HS-27A (cell line): ENCODE data around the gene PARD3B.
"Not testable (repeated sequence)": the region's sequence is repeated elsewhere in the genome, so short reads cannot be mapped to it uniquely, and the experiment has no call there.

Source experiments
- DNase-seq: peaks from one replicate; pipeline ENCODE4 v3.0.0-alpha.2; 2012; ENCODE audit warnings: low read depth, missing footprints

PARD3B gene

DNA sequence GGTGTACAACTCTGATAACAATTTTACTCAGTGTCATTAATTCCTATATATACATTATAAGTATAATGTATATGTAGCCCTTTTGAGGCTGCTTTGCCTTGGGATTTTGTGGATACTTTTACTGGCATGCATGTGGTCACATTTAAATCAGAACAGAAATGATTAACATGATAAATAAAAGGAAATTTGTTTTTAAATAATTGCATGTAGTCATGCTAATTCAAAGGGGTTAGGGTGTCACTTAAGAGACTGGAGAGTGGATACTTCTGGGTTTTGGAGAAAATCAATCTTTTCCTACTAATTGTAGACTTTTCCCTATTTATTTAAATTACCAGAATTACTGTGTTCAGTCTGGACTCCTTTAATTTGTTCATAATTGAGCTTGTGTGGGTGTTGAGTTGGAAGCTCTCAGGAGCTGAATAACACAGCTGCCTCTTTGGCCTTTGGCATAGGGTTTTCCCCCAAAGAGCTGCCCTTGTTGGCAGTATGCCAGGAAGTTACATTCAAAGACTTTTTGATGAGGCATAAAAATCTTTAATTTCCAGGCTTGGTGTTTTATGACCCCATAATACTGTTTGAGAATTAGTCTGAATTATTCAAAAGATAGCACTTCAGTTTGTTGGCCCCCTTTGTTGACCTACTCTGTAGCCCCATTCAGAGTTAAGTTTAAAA lies 652.3 kb downstream of the PARD3B start:
- DNase-seq = no peak

DNA sequence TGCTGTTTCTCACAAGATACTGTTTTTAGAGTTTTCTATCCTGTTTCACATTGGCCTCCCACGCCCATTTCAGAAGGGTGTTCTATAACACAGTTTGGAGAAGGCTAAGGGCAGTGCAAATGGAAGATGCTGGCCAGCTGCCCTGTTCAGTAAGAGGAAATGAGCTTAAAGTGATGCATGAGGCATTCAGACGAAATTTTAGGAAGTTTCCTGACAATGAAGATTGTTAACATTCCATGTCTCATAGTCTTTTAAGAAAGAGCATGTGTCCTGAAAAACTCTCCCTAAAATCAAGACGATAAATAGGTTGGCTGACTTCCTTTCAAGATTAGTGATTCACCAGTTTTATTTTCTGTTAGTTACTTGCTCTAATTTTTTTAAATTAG lies 652.9 kb downstream of the PARD3B start:
- peak; percentile 54 for DNase-seq

GRCh38 chr2:205199165-205199850 lies 654.0 kb downstream of the PARD3B start:
- DNase-seq = no peak

- no peak for DNase-seq
Measured at GRCh38 chr2:205210494-205210893, 665.2 kb downstream of the PARD3B start.

GRCh38 chr2:205212357-205212756 lies 667.1 kb downstream of the PARD3B start:
- no peak for DNase-seq

GRCh38 chr2:205216092-205216491 lies 670.8 kb downstream of the PARD3B start:
- DNase-seq = no peak

DNA sequence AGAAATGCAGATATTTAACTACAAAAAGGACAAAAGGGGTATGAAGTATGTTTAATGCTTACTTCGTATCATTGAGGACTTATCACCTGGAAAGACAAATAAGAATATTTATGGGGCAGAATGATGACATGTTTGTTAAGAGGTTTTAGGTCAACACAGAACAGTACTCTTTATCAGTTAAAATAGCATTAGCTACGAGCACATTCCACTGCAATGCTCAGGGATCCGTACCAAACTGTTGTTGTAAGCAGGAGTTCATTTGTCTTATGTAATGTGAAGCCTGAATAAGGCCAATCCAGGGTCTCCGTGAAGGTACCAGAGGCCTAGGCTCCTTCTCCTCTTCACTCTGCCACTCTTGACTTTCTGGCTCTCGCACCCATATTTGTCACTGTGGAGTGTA lies 671.3 kb downstream of the PARD3B start:
- DNase-seq = no peak

DNA sequence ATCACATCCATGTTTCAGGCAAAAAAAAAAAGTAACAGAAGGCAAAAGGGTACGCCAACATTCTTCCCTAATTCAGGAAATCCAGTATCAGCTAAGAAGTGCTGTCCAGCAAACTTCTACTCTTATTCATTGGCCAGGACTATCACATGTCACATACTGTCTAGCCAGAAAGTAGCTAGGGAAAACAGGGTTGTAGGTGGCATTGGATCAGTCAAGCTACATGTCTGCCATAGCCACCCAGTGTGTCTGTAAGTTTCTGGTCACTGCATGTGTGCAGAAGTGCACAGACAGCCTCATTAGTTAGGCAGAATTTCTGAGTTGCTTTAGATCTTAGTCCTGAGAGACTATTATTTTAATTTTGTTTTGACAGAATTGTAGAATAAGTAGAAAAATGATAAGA lies 671.7 kb downstream of the PARD3B start:
- no peak for DNase-seq

DNA sequence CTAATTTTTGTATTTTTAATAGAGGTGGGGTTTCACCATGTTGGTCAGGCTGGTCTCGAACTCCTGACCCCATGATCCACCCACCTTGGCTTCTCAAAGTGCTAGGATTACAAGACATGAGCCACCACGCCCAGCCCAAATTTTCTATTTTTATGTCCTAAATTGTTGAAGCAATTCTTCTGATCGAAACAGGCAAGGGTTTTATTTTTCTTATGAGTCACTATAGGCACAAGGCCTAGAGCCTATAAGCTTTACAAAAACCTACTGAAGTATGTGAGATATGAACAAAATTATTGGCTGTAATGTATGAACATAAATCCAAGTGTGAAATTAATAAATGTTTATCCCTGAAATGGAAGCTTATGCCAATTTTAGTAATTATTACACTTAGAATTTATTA lies 672.8 kb downstream of the PARD3B start:
- DNase-seq = no peak

GRCh38 chr2:205218816-205219215 lies 673.5 kb downstream of the PARD3B start:
- DNase-seq = not testable (repeated sequence)

- DNase-seq = no peak
Measured at GRCh38 chr2:205220559-205220958, 675.3 kb downstream of the PARD3B start.

- no peak for DNase-seq
Measured at GRCh38 chr2:205232086-205232485, 686.8 kb downstream of the PARD3B start.

DNA sequence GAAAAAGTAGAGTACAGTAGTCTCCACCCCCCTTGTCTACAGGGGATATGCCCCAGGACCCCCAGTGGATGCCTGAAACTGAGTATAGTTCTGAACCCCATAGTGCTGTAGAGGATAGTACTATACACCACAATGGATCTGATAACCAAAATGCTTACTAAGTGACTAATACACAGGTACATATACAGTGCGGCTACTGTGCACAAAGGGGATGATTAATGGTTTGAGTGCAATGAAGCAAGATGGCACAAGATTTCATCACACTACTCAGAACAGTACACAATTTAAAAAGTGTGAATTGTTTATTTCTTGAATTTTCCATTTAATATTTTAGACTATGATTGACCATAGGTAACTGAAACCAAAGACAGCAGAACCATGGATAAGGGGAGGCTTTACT lies 690.2 kb downstream of the PARD3B start:
- DNase-seq = no peak

- no peak for DNase-seq
Measured at GRCh38 chr2:205237524-205237923, 692.2 kb downstream of the PARD3B start.

- no peak for DNase-seq
Measured at GRCh38 chr2:205245001-205245400, 699.7 kb downstream of the PARD3B start.

DNA sequence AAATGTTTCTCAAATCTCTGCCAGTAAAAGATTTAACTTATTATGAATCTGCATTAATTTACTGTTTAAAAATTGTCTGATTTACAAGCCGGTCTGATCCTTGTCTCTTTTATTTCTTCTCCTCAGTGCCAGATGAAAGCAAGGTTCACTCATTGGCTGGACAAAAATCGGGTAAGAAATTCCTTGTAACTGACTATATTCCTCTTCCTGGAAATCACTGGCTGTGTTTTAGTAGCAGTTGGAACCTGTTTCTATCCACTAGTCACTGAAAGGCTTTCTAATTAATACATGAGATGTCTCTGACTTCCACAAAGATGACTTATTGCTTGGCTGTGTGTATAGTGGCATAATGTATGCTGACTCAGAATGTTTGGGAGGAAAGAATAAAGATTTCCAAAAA lies 700.4 kb downstream of the PARD3B start:
- no peak for DNase-seq

DNA sequence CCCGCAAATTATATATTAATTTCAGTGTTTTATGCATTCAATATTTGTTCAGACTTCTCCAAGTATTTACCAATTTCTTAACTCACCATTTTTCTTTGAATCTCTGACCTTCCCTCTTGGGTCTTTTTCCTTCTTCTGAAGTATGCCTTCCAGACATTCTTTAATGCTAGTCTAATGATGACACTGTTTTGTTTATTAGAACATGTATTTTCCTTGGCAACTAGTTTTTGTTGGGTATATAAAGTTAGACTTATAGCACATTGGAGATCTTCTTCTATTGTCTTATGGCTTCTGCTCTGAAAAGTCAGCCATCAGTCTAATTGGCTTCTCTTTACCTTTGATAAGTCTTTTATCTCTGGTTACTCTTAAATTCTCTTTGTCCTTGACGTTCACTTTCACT lies 713.8 kb downstream of the PARD3B start:
- no peak for DNase-seq

GRCh38 chr2:205261516-205262020 lies 716.3 kb downstream of the PARD3B start:
- no peak for DNase-seq

GRCh38 chr2:205267323-205267722 lies 722.0 kb downstream of the PARD3B start:
- no peak for DNase-seq

DNA sequence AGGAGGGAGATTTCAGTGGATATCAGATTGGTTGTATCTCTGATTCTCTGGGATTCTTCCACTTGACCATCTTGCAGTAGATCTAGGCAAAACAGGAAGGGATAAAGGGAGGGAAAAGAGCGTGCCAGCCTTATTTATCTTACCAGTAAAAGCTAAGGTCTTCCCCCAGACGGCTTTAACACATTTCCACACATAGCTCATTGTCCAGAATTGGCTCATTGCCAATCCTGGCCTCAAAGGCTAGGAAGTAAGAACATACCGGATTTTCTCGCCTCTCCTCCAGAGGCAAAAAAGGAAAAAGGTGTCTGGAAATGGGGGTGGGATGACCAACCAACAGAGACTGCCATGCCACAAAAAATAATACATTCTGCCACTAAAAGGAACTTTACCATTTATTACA lies 725.4 kb downstream of the PARD3B start:
- no peak for DNase-seq

DNA sequence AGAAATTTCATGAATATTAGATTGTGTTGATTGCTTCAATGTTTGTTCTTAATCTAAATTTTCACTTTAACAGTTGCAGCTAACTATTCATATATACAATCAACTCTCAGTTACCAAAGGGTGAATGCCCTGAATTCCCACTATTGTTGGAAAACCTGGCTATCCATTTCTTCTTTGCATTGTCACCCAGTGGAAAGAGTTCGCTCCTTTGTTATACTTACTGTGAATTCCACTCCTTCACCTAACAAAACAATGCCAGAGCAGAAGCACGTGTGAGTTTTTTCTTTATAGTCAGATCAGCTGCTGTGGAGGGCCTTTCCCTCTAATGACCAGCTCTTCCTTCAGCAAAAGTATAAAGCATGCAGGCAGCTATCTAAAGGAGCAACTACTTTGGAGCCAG lies 727.9 kb downstream of the PARD3B start:
- no peak for DNase-seq

DNA sequence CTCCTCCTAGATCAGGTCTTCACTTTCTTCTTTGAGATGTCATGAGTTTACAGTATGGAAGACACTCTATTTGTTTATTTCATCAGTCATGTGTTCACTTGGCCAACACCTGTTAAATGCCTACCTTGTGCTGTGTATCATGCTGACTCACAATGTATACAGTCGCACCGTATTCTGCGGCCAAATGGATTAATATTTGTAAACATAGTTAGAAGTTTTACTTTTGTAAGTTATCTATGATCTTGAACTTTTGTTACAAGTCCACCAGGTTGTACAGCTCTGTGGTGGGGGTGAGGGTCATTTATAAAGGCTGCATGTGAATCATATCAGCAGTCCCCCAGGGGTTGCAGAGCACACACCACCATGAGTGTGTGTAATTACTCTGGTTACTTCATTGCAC lies 728.4 kb downstream of the PARD3B start:
- DNase-seq = no peak

GRCh38 chr2:205274801-205275200 lies 729.5 kb downstream of the PARD3B start:
- DNase-seq = no peak
